Mononuclear cell (primary cell): ENCODE results near the gene LDOC1. TPM values are rescaled to one million over a fixed set of nuclear protein-coding genes. Genes with fewer than 3 reads are reported as not detected.
"Not testable (repeated sequence)": the region's sequence is repeated elsewhere in the genome, so short reads cannot be mapped to it uniquely, and the experiment has no call there.

Source experiments
- H3K27me3 ChIP-seq: 2 replicates; pipeline ENCODE4 v1.6.0; 2011; ENCODE audit warnings: low read length, control low read depth; ENCODE audit not compliant: insufficient read depth
- H3K4me1 ChIP-seq: 2 replicates; pipeline ENCODE4 v1.5.1; 2011; ENCODE audit warnings: mild to moderate bottlenecking, low read length, control low read depth; ENCODE audit not compliant: insufficient read depth
- H3K4me3 ChIP-seq: 2 replicates; pipeline ENCODE4 v1.5.1; 2011; ENCODE audit warnings: mild to moderate bottlenecking, low read length, moderate library complexity
- H3K9me3 ChIP-seq: 2 replicates; pipeline ENCODE4 v1.5.1; 2011; ENCODE audit warnings: low read depth, mild to moderate bottlenecking, control low read depth, low read length
- total RNA-seq: library from RNA; depleted of rRNA; stranded (reverse); fragments of >200 nt; gene quantifications from one replicate; pipeline ENCODE4 v1.2.3, GENCODE V29; 2012

Gene LDOC1
- total RNA-seq = 1.5 TPM

DNA sequence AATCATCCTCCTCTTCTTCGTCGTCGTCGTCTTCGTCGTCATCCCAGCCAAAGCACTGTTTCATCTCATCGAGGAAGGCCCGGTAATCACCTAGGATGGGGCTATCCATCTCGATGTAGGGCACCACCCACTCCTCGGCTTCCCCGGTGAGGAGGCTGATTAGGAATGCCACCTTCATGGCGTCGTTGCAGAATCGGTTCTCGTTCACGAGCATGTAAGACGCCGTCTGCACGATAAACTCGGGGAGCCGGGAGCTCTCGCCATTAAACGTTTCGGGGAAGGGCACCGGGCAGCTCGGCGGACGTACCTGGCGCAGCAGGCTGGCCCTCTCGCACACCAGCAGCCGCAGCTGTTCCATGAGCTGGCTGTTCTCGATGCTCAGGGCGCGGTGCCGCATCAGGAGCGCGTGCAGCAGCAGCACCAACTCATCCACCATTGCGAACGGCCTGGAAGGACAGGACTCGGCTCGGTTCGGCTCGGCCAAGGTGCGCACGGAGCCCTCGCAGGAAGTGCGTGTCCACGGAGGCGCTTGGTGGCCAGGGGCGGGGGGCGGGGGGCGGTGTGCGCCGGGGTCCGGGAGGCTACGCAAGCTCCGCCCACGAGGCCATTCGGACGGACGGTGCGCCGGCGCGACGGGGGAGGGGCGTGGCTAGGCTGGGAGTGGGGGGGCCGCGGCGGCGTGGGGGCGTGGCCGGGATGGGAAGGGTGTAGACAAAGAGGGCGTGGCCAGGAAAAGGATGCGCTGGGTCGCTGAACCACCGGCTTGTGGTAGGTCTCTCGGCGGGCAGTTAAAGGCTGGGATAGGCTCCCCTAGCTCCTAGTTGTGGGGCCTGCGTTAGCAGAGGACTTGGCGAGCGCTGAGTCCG is at the start of gene LDOC1:
TSS of gene LDOC1 (minus strand) at position 544 of the 866 bp plus-strand sequence. CDS start at position 436, 108 bp downstream.
- H3K27me3 ChIP-seq = no peaks in the 10 kb centered on the region
- no peaks in the 10 kb centered on the region for H3K9me3 ChIP-seq
- peak within 1 kb of the TSS; percentile 28 for H3K4me3 ChIP-seq

DNA sequence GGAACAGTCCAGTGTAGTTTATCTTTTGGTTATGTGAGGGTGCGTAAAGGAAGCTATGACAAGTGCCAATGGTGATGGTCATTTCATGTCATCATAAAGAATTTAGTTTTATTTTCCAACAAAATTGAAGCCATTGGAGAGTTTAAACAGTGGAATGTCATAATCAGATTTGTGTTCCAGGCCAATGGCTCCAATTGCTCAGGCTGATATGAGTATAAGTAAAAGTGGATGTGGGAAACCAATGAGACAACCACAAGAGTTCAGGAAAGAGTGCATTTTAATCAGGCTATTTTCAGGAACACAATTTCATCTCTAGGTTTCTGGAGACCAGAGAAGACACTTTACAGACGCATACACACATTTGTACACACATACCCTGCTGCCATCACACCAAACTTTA is 44.7 kb upstream of the LDOC1 start:
- Histone ChIP-seq H3K4me1 (no peaks in the 10 kb centered on the region), H3K4me3 (no peak overlapping the region), H3K27me3 (no peaks in the 10 kb centered on the region), H3K9me3 (no peaks in the 10 kb centered on the region)

More for the DNA sequence above, at the start of gene LDOC1:
- no peaks in the 10 kb centered on the region for H3K4me1 ChIP-seq

DNA sequence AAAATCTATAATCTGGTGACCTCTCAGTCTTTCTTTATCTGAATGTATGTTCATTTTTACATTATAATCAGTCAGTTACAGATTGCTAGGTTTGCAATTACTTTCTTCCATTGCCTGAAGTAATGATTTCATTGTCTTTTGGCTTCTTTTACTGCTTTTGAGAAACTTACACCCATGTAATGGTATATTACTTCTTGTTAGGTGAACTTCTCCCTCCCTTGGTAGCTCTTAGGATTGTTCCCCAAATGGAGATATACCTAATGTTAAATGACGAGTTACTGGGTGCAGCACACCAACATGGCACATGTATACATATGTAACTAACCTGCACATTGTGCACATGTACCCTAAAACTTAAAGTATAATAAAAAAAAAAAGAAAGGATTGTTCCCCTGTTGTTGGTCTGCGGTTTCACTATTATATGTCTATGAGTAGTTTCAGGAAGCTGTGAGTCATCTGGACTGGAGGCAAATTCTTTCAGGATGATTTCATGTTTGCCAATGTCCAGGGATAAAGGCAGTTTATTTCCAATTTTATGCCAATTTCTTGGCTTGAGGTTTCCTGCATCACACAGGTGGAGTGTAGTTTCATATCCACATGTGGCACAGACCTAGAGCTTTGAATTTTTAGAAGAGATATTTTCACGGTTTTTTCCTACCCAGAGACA is 43.5 kb upstream of the LDOC1 start:
- no peaks in the 10 kb centered on the region for H3K27me3 ChIP-seq
- no peaks in the 10 kb centered on the region for H3K4me1 ChIP-seq
- H3K4me3 ChIP-seq = no peak overlapping the region

DNA sequence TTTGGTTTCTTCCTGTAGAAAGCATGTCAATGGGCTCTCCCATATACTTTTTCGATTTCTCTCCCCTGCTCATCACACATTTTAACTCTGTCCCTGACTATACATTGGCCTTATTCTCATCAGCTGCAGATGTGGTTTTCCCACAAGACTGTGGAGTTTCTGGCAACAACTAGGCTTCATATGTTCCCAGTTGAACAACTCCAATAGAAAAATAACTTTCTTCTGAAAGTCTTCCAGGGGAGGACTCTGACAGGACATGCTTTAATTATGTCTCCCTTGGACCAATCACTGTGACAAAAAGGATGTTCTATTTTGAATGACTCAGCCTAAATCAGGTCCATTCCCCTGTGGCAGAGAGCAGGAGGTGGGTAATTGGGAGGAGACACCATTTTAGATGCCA is 37.3 kb upstream of the LDOC1 start:
- H3K4me1 ChIP-seq = no peaks in the 10 kb centered on the region
- no peaks in the 10 kb centered on the region for H3K27me3 ChIP-seq
- H3K4me3 ChIP-seq = no peak overlapping the region
- H3K9me3 ChIP-seq = no peaks in the 10 kb centered on the region

More for the DNA sequence above, 43.5 kb upstream of the LDOC1 start:
- H3K9me3 ChIP-seq = no peaks in the 10 kb centered on the region

DNA sequence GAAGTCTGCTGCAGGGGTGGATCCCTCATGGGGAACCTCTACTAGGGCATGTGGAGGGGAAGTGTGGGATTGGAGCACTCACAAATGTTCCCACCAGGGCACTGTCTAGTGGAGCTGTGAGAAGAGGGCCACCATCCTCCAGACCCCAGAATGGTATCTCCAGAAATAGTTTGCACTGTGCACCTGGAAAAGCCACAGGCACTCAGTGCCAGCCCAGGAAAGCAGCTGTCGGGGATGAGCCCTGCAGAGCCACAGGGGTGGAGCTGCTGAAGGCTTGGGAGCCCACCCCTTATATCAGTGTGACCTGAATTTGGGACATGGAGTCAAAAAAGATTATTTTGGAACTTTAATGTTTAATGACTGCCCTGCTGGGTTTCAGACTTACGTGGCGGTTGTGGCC is 25.0 kb upstream of the LDOC1 start:
- Histone ChIP-seq H3K4me1 (no peaks in the 10 kb centered on the region), H3K9me3 (no peaks in the 10 kb centered on the region), H3K27me3 (no peaks in the 10 kb centered on the region), H3K4me3 (no peak overlapping the region)

DNA sequence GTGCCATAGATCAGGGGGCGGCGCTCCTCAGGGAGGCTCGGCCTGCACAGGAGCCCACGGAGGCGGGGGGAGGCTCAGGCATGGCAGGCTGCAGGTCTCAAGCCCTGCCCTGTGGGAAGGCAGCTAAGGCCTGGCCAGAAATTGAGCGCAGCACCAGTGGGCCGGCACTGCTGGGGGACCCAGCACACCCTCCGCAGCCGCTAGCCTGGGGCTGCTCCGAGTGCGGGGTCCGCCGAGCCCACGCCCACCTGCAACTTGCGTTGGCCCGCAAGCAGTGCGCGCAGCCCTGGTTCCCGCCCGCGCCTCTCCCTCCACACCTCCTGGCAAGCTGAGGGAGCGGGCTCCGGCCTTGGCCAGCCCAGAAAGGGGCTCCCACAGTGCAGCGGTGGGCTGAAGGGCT is 11.6 kb upstream of the LDOC1 start:
- not testable (repeated sequence) for H3K4me3 ChIP-seq, H3K4me1 ChIP-seq, H3K27me3 ChIP-seq, H3K9me3 ChIP-seq

DNA sequence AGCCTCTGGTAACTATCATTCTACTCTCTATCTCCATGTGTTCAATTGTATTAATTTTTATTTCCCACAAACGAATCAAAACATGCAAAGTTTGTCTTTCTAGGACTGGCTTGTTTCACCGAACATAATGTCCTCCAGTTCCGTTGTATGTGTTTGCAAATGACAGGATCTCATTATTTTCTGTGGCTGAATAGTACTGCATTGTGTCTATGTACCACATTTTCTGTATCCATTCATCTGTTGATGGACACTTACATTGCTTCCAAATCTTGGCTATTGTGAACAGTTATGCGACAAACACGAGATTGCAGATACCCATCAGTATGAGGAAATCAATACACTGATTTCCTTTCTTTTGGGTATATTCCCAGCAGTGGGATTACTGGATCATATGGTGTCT is 8.4 kb upstream of the LDOC1 start:
- no peaks in the 10 kb centered on the region for H3K9me3 ChIP-seq
- H3K4me1 ChIP-seq = no peaks in the 10 kb centered on the region
- no peak overlapping the region for H3K4me3 ChIP-seq
- no peaks in the 10 kb centered on the region for H3K27me3 ChIP-seq

DNA sequence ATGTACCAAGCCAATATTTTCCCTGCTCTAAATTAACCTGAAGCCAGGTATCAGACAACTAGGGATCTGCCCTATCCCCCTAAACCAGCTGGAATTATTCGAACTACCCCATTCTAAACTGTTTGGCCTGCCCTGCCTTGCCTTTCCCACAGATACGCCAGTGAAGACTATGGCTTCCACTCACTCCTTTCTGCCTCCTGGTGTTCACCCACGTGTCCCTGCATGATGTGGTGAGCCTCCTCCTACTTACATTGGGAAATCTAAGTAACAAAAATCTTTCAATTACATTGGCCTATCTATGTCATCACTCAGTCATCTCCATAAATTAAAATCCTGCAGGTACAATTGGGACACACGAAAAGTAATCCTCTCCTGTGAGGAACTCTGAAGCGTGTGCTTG is 6.1 kb upstream of the LDOC1 start:
- no peaks in the 10 kb centered on the region for H3K27me3 ChIP-seq
- no peaks in the 10 kb centered on the region for H3K4me1 ChIP-seq
- H3K4me3 ChIP-seq = no peak overlapping the region
- H3K9me3 ChIP-seq = no peaks in the 10 kb centered on the region

DNA sequence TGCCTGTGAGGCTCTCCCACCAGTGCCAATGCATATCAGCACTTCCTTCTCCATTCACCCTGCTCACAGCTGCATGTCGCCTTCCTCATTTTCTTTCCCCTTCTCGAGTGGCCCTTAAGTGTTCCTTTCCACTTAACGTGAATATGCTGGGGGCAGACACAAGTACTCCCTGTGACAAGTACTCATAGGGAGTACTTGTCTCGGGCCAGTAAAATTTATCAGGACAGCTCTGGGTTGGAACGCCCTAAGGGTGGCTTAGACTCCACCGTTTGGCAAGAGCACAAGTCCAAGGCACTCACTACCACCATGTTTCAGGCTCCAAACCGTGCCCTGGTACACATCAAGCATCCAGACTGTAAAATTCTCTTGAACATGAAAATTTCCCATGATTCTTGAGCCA is 3.9 kb upstream of the LDOC1 start:
- no peaks in the 10 kb centered on the region for H3K4me1 ChIP-seq
- no peaks in the 10 kb centered on the region for H3K27me3 ChIP-seq
- no peak overlapping the region for H3K4me3 ChIP-seq
- H3K9me3 ChIP-seq = no peaks in the 10 kb centered on the region

DNA sequence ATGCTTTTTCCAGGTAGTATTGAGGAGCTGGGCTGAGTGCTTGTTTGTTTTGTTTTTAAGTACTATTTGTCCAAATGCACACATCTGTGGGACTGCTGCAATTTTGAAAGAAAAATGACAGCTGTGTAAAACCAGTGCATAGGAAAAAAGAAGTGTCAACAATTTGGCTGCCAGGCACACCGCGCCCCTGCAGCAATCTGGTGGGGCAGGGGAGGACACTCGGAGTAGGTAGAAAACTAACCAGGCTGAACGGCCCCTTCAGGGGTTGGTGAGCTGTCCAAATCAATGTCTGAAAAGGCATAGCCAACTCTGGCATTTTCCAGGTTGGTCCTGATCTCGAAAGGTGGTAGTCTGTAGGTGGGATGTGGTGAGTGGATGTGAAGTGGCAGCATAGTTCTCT is 1.1 kb downstream of the LDOC1 start:
- Histone ChIP-seq H3K4me3 (no peak overlapping the region), H3K9me3 (no peaks in the 10 kb centered on the region), H3K4me1 (no peaks in the 10 kb centered on the region)

DNA sequence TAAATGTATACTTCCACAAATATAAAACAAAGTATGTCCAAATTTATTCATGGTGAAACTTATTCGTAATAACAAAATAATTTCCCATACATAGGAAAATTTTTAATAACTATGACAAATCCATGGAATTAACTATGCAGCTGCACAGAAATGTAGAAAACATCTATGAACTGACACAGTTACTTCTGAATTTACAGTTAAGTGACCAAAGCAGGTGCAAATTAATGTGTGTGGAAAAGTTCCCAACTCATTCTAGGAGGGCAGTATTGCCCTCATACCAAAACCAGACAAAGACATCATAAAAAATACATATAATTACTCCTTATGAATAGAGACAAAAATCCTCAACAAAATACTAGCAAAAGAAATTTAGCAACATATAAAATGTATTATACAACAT is 12.5 kb downstream of the LDOC1 start:
- H3K27me3 ChIP-seq = no peaks in the 10 kb centered on the region
- H3K4me3 ChIP-seq = no peak overlapping the region
- no peaks in the 10 kb centered on the region for H3K4me1 ChIP-seq
- no peaks in the 10 kb centered on the region for H3K9me3 ChIP-seq

More for the DNA sequence above, 1.1 kb downstream of the LDOC1 start:
- H3K27me3 ChIP-seq = no peaks in the 10 kb centered on the region

DNA sequence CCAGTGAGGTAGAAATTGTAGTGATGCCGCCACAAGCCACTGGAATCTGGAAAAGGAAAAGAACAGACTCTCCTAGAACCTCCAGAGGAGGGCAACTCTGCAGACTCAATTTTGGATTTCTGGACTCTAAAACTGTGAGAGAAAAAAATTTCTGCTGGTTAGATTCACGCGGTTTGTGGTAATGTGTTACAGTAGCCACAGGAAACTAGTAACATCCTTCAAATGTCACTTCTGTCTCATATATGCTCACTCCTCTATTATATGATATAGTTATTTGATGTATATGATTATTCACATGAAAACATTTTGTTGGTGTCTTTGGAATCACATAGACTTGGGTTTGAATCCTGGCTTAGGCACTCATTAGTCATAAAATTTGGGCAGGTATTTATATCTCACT is 18.8 kb downstream of the LDOC1 start:
- H3K27me3 ChIP-seq = no peaks in the 10 kb centered on the region
- H3K9me3 ChIP-seq = no peaks in the 10 kb centered on the region
- H3K4me3 ChIP-seq = no peak overlapping the region
- no peaks in the 10 kb centered on the region for H3K4me1 ChIP-seq

DNA sequence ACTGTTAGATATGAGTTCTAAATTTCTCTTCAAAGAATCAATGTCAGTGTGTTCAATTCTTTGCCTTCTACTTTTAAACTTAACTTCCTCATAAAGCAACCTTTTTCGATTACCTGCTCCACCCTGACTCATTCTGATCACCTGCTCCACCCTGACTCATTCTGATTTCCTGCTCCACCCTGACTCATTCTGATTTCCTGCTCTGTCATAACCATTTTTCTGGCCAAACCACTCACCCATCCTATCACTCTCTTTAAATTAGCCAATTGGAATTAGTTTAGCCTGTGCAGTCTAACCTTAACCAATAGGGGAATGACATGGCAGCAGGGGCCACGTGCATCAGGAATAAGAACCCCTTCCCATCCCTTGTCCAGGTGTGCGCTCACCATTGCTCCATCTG is 21.7 kb downstream of the LDOC1 start:
- not testable (repeated sequence) for H3K27me3 ChIP-seq, H3K4me1 ChIP-seq, H3K9me3 ChIP-seq, H3K4me3 ChIP-seq

DNA sequence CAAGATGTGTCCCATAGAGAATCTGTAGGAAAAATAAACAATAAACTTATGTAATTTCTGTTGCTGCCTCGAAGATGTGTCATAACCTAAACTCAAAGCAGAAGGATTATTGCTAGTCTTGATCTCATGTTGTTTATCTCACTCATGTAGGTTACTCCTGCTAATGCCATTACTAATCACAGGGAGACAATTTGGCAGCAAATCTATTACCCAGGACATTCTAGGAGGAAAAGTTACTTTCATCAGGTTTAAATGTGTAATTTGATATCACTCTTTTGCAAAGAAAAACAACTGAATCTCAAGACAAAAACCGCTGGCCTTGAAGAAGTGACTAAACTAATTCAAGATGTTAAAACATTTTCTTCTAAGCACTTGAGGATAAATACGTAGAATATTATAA is 34.0 kb downstream of the LDOC1 start:
- no peaks in the 10 kb centered on the region for H3K9me3 ChIP-seq
- H3K4me1 ChIP-seq = no peaks in the 10 kb centered on the region
- H3K27me3 ChIP-seq = no peaks in the 10 kb centered on the region
- no peak overlapping the region for H3K4me3 ChIP-seq

DNA sequence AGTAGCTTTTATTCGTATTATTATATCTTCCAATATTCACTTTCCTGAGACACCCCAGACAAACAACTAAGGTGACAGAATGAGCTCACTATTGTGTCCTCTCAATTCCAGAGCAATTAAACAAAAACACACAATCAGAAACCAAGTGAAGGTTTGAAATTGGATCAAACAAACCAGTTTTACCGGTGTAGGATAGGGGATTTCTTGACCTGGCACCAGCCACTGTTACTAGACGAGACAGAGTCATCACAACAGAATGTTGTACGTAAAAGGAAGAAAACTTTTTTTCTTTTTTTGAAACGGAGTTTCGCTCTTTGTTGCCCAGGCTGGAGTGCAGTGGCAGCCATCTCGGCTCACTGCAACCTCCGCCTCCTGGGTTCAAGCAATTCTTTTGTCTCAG is 43.7 kb downstream of the LDOC1 start:
- Histone ChIP-seq H3K27me3 (no peaks in the 10 kb centered on the region), H3K9me3 (no peaks in the 10 kb centered on the region), H3K4me1 (no peaks in the 10 kb centered on the region), H3K4me3 (no peak overlapping the region)

DNA sequence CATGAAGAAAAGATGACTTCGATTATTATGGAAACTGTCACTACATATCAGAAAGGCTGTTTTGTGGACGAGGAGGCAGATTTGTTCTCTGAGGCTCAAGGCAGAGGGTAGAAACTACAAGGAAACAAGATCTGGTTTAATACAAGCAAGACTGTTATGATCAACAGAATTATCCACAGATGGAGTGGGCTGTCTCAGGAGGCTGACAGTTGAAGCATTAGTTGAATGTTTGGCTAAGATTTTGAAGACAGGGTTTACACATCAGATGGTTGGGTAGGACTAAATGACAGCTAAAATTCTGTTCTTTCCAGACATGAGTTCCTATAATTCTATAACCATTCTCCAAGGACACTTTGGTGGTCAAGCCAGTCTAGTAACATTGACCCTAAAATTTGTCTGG is 49.8 kb downstream of the LDOC1 start:
- H3K9me3 ChIP-seq = no peaks in the 10 kb centered on the region
- no peaks in the 10 kb centered on the region for H3K4me1 ChIP-seq
- H3K4me3 ChIP-seq = no peak overlapping the region
- H3K27me3 ChIP-seq = no peaks in the 10 kb centered on the region
